MV-4-11 (cell line): ENCODE data around the gene TJP3.

ENCODE experiments used
- DNase-seq: peaks from one replicate; lab custom pipeline; 2025; lab: John Stamatoyannopoulos, UW

Gene TJP3

GRCh38 chr19:3671680-3672574 lies 36.3 kb upstream of the TJP3 start:
- DNase-seq, result peak; percentile 38

DNA sequence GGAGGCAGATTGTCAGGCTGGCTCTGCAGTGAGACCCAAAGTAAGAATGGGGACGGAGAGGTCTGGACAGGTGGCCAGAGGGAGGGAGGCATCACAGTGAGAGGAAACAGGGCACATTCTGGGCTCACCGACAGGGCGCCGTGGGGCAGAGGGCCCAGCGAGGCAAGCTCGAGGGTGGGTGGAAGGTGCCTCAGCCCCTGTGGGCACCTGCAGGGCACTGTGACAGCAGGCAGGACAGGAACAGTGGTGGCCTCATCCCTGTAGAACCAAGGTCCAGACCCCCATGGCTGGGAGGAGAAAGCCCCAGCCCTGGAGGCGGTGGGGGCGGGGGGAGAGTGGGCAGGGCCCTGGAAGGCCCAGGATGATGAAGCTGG lies 35.6 kb upstream of the TJP3 start:
- DNase-seq, result no peak

- peak; percentile 33 for DNase-seq
Measured at GRCh38 chr19:3672993-3673392, 35.2 kb upstream of the TJP3 start.

GRCh38 chr19:3673506-3674439 lies 34.4 kb upstream of the TJP3 start:
- peak; percentile 67 for DNase-seq

GRCh38 chr19:3674784-3675543 lies 33.2 kb upstream of the TJP3 start:
- no peak for DNase-seq

- DNase-seq, result no peak
Measured at GRCh38 chr19:3678188-3678587, 30.0 kb upstream of the TJP3 start.

- DNase-seq, result no peak
Measured at GRCh38 chr19:3679138-3679537, 29.0 kb upstream of the TJP3 start.

DNA sequence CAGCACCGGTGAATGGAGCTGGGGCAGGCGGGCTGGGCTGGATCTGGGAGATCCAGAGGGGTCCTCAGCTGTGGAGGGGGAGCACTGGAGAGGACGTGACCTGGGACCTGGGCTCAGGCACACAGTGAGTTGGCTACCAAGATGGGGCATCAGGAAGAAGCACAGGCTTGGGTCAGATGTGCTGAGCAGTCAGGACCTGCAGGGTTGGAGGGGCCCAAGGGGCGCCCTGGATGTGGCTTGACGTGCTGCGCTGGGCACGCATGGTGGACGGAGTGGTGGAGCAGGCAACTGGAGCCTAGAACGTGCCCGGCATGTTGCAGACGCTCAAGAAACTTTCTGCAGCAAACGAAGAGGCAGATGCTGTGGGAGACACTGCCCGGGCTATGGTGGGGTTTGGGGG lies 28.6 kb upstream of the TJP3 start:
- no peak for DNase-seq

GRCh38 chr19:3680939-3681338 lies 27.2 kb upstream of the TJP3 start:
- no peak for DNase-seq

- no peak for DNase-seq
Measured at GRCh38 chr19:3682286-3682685, 25.9 kb upstream of the TJP3 start.

DNA sequence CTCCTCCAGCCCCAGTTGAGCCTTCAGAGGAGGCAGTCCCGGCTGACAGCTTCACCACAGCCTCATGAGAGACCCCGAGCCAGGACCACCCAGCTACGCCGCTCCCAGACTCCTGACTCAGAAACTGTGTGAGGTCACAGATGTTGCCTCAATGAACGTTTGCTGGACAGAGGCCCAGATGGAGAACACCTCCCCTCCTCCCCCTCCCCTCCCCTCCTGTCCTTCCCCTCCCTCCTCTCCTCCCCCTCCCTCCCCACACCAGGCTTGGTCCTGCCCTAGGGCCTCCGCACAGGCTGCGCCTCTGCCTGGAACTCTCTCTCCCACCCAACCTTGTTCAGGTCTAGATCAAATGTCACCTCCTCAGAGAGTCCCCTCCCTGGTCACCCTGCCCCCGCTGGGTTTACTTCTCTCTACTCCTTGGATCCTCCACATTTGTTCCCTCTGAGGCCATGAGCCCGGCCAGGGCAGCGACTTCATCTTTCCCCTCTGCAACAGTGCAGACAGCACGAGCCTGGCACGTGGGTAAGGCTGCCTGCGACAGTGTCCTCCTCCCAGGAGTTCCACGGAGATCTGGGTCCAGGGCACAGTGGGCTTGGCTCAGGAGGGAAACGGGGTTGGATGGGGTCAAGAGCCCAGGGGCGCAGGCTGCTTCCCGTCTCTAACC lies 25.3 kb upstream of the TJP3 start:
- DNase-seq, result no peak

- DNase-seq, result no peak
Measured at GRCh38 chr19:3683405-3684053, 24.7 kb upstream of the TJP3 start.

DNA sequence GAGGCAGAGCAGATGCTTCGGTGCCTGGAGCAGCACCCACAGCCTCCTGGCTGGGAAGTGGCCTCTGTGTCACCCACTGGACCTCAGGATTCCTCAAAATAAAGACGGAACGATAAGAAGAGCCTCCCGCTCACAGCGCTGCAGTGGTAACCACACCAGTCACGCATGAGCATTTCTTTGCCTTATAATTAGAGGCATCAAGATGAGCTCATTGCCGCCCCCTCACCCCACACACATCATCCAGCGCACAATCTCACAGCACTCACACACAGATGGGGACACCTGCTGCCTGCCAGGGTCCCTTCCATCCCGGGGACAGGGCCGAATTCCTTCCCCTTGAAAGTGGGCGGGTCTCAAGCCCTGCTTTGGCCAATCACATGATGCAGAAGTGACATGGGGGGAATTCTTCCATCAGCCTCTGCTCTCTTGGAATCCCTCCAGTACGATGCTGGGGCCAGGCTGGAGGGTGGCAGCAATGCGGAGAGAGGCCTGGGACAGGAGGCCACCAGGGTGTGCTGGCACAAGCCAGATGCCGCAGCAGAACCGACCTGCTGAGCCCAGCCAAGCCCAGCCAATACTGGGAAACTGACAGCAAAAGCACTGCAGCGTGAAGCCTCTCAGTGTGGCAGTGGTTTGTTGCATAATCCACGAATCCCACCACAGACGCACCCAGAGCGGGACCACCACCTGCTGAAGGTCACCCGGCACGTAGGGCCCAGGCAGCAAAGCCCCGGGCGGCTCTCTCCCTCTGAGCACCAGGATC lies 23.9 kb upstream of the TJP3 start:
- DNase-seq, result peak; percentile 66

GRCh38 chr19:3684817-3685410 lies 23.3 kb upstream of the TJP3 start:
- DNase-seq, result no peak

DNA sequence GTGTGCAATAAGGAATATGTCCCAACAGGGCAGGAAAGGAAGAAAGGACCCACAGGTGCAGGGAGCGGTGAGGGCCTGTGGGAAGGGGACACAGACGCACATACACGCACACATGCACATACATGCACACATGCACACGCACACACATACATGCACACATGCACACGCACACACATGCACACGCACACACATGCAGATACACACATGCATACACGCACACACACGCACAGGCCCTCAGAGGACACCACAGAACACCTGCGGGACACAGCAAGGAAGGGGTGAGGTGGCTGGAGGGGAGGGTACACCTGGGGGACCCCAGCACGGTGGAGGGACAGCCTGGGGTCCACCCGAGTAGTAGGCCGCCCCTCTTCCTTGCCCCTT lies 20.8 kb upstream of the TJP3 start:
- no peak for DNase-seq

- DNase-seq, result no peak
Measured at GRCh38 chr19:3687774-3688706, 20.1 kb upstream of the TJP3 start.

GRCh38 chr19:3690551-3691371 lies 17.4 kb upstream of the TJP3 start:
- DNase-seq, result peak; percentile 74

- no peak for DNase-seq
Measured at GRCh38 chr19:3691372-3691716, 16.8 kb upstream of the TJP3 start.
